Stimulated activated naive CD4-positive, alpha-beta T cell treated with Interleukin-2 at 50 U/mL for 16 hours (primary cell): ENCODE results near the gene TCF19.
"Not testable (repeated sequence)": the region's sequence is repeated elsewhere in the genome, so short reads cannot be mapped to it uniquely, and the experiment has no call there.

ENCODE experiments used
- DNase-seq: peaks from one replicate; lab custom pipeline; 2025; lab: John Stamatoyannopoulos, UW

The TCF19 gene

DNA sequence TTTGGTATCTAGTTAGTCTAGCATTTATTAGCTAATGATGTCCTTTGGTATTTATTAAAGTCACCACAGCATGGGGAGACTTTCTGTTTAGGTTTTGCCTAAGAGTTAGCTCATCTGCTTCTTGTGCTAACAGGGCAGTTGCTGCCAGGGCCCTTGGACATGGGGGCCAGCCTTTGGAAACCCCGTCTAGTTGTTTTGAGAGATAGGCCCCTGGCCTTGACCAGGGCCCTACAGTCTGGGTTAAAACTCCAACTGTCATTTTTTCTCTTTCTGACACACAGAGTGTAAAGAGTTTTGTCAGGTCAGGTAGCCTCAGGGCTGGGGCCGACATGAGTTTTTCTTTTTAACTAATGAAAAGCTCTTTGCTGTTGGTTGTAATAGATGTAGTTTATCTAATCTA lies 24.9 kb downstream of the TCF19 start:
- not testable (repeated sequence) for DNase-seq

DNA sequence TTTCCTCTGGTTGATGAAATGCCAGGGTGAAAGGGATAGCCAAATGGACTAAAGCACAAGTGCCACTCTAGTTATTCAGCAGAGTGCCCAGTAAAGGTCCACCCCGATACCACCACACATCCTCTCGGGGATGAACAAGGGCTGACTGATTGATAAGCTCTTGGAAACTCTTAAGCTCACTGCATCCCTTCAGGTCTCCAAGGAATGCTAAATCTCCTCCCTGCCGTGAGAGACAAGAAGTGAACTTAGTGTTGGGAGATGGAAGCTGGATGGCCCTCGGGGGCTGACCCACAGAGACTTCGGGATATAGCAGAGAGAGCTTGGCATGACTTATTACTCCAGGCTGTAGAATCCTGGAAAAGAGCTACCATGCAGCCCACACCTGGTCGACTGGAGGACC lies 25.5 kb downstream of the TCF19 start:
- not testable (repeated sequence) for DNase-seq

DNA sequence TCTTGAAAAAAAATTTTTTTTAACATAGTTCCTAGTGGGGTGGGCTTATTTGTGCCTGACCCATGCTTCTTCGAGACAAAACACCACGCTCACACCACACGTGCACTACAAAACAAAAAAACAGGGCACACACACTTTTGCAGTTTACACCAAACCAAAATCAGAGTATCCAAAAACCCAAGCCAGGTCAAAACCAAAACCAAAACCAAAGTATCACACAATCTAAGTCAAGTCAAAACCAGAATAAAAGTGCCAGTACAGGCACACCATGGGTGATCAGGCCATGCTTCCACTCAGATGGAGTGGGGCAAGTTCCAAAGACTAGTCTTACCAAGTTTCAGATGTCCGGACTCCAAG lies 27.3 kb downstream of the TCF19 start:
- DNase-seq = not testable (repeated sequence)

DNA sequence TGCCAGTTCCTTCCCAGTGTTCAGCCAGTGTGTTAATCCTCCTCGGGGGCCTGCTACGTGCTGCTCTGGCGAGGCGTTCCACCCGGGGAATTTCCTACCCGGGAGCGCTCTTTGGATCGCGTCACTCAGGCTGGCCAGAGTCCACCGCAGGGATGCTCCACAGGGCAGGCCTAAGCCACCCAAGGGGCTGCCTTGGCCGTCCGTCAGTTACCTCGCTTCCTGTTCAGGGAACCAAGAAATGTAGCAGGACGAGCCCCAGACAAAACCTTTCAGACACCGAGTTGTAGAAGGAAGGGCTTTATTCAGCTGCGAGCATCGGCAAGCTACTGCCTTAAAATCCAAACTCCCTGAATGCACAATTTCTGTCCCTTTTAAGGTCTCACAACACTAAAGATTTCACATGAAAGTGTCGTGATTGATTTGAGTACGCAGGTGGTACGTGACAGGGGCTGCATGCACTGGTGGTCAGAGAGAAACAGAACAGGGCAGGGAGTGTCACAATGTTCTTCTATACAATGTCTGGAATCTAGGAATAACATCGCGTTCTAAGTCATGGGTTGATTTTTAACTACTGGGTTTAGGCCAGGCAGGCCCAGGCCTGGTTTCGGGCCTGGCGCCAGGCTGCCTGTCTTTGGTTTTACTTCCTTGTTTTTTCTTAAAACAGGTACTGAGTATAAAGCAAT lies 27.8 kb downstream of the TCF19 start:
- DNase-seq = no peak

DNA sequence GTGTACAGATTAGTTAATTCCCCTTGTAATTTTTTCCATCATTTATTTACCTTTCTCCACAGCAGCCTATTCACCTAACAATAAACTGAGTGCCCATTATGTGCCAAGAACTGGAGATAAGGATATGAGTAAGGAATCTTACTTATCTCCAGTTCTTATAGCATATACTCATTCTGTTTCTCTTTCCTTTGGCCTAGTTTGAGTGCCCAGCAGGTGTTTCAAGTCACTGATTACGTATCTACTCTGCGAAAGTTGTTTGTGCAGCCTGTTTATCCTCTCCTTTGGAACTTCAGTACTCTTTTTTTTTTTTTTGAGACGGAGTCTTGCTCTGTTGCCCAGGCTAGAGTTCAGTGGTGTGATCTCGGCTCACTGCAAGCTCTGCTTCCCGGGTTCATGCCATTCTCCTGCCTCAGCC lies 29.4 kb downstream of the TCF19 start:
- DNase-seq = no peak

DNA sequence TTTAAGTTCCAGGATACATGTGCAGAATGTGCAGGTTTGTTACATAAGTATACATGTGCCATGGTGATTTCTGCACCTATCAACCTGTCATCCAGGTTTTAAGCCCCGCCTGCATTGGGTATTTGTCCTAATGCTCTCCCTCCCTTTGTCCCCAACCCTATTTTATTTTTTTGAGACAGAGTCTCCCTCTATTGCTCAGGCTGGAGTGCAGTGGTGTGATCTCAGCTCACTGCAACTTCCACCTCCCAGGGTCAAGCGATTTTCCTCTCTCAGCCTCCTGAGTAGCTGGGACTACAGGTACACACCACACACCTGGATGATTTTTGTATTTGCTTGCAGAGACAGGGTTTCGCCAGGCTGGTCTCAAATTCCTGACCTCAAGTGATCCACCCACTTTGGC lies 30.8 kb downstream of the TCF19 start:
- not testable (repeated sequence) for DNase-seq

DNA sequence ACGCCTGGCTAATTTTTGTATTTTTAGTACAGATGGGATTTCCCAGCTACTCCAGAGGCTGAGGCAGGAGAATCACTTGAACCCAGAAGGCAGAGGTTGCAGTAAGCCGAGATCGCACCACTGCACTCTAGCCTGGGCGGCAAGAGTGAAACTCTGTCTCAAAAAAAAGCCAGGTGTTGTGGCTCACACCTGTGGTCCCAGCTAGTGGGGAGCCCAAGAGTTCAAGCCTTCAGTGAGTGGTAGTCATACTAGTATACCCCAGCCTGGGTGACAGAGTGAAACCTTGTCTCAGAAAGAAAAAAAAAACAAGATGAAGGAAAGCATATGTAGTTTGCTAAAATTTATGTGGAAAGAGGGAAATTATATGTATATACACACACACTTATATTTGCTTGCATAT lies 32.1 kb downstream of the TCF19 start:
- DNase-seq = no peak

DNA sequence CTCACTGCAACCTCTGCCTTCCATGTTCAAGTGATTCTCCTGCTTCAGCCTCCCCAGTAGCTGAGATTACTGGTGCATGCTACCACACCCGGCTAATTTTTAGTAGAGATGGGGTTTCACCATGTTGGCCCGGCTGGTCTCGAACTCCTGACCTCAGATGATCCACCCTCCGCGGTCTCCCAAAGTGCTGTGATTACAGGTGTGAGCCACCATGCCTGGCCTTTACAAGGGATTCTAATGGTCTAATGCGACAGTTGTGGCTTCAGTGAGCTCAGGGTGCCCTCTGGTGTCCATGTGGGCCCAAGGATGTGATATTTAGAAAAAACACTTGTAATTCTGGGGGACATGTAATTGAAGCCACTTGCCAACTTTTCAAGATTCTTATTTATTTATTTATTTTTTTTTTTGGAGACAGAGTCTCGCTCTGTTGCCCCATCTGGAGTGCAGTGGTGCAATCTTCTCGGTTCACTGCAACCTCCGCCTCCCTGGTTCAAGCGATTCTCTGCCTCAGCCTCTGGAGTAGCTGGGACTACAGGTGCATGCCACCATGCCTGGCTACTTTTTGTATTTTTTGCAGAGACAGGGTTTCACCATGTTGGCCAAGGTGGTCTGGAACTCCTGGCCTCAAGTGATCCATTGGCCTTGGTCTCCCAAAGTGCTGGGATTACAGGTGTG lies 34.2 kb downstream of the TCF19 start:
- DNase-seq = peak; percentile 48

DNA sequence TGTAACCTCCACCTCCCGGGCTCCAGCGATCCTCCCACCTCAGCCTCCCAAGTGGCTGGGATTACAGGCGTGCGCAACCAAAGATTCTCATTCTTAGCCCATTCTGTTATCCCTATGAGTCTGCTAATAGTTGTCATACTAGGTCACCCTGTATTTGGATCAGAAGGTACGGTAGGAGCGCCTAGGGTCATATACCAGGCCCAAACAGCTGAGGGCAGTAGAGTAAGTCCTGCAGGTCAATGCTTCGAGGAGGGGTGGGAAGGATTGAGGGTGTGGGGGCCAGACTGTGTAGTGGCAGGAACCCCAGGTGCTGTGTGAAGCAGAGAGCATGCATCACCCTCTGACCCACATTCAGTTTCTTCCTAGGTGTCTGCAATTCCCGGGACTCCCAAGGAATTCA lies 34.8 kb downstream of the TCF19 start:
- DNase-seq = no peak

DNA sequence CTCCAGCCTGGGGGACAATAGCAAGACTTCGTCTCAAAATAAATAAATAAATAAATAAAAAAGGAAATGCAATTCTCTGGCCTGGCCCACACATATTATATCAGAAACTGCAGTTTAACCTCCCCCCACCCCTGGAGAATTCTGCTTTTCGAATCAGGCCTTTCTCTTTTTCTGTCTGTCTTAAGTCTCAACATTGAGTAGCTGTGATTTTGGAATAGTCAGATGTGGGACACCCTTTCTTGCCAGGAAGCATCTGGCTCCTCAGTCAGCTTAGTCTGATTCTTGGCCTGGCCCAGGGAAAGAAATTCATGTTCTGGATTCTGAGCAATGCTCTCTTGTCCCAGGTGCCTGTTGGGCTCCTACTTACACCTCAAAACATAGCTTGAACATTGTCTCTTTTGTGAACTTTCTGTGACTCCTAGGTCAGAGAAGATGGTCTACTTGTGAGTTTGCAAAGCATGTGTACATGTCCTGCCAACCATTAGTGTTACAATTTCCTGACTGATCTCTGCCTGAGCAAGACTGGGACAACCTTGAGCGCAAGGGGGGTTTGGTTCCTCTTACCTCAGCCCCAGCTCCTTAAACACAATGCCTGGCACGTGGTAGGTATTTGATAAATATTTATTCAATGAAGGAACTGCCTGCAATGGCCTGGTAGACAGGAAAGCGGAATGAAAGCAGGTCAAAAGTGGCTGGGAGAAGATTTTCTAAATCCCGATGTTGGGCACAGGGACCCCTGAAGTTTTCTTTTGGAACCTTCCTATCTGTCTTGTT lies 35.9 kb downstream of the TCF19 start:
- DNase-seq = no peak

DNA sequence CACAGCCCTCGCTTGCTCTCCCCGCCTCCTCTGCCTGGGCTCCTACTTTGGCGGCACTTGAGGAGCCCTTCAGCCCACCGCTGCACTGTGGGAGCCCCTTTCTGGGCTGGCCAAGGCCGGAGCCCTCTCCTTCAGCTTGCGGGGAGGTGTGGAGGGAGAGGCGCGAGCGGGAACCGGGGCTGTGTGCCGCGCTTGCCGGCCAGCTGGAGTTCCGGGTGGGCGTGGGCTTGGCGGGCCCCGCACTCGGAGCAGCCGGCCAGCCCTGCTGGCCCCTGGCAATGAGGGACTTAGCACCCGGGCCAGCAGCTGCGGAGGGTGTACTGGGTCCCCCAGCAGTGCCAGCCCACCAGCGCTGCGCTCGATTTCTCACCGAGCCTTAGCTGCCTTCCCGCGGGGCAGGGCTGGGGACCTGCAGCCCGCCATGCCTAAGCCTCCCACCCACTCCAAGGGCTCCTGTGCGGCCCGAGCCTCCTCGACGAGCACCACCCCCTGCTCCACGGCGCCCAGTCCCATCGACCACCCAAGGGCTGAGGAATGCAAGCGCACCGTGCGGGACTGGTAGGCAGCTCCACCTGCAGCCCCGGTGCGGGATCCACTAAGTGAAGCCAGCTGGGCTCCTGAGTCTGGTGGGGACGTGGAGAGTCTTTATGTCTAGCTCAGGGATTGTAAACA lies 37.1 kb downstream of the TCF19 start:
- DNase-seq = not testable (repeated sequence)

DNA sequence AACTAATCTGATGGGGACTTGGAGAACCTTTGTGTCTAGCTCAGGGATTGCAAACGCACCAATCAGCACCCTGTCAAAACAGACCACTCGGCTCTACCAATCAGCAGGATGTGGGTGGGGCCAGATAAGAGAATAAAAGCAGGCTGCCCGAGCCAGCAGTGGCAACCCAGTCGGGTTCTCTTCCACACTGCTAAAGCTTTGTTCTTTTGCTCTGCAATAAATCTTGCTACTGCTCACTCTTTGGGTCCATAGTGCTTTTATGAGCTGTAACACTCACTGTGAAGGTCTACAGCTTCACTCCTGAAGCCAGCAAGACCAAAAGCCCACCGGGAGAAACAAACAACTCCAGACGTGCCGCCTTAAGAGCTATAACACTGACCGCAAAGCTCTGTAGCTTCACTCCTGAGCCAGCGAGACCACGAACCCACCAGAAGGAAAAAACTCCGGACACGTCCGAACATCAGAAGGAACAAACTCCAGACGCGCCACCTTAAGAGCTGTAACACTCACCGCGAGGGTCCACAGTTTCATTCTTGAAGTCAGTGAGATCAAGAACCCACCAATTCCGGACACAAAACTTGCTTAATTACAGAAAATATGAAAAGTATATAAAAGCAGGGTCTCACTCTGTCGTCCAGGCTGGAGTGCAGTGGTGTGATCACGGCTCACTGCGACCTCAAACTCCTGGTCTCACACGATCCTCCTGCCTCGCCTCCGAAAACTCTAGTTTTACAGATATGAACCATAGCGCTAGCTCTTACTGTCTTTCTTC lies 38.0 kb downstream of the TCF19 start:
- not testable (repeated sequence) for DNase-seq

DNA sequence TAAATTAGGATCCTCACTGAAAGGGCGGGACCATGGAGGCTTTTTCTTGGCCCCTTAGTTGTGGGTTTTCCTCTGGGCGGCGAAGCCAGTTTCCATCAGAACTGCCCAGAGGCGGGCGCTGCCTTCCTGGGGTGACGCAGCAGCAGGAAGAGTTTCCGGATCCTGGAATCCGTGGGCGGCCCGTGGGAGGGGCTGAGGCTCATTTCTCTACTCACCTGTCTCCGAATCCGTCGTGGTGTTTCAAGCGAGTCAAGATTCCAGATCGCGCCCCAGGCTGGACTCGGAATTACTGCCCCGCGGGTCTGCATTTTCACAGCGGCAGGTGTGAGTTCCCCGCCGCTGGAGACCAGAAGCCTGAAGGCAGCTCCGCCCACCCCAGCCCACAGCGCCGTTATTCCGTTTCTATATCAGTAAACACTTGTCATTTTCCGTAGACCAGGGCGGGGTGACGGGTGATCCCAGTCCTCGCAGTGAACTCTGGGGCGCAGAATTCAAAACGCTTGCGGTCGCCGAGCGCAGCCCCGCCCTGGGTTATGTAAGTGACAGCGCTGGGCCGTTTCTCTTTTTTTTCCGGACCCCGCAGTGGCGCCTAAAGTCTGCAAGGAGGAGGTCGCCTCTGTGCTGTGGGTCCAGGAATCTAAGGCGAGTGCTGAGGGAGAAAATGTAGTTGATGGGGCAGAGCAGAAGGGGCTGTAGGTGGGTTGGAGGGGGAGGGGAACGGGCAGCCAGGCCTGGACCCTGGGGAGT lies 39.3 kb downstream of the TCF19 start:
- peak; percentile 95 for DNase-seq

DNA sequence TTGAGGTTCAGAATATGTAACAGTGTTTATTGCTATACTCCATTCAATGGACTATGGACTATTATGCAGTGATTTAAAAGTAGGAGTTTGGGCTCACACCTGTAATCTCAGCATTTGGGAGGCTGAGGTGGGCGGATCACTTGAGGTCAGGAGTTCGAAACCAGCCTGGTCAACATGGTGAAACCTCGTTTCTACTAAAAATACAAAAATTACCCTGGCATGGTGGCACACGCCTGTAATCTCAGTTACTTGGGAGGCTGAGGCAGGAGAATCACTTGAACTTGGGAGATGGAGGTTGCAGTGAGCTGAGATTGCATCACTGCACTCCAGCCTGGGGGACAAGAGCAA lies 40.7 kb downstream of the TCF19 start:
- DNase-seq = not testable (repeated sequence)

DNA sequence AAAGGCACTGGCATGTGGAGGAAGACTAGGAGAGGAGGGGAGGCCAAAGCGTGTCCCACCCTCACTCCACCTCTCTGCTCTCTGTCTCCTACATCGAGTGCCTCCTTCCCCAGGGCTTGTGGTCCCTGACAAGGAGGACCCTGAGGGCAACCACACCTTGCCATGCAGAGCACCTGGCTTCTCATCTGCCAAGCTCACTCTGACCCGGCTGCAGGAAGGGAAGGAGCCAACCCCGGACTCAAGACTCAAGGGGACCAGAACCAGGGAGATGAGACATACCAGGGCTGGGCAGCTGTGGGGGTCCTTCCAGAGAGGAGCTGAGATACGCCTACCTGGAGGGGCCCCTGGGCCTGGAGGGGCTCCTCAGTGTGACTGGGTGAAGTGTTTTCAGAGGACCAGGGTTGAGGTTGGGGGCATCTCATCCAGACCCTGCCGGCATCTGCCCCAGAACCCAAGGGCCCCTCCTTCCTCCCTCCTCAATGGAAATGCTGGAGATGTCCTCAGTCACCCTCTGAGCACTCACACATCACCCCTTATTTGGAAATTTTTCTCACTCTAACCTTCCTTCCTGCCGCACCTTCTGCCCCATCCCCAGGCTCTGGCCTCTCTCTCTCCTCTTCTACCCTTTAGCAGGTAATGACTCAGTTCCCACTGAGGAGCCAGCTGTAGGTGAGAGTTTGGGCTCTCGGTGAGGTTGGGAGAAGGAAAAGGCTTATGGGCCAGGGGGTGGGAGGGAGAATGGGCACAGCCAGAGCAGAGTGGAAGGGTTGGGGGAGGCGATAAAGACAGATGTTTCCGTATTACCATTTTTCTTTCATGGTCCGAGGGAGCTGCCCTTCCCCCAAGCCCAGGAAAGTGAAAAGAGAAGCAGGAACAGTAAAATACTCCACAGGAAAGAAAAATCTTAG lies 44.1 kb downstream of the TCF19 start:
- DNase-seq = no peak

DNA sequence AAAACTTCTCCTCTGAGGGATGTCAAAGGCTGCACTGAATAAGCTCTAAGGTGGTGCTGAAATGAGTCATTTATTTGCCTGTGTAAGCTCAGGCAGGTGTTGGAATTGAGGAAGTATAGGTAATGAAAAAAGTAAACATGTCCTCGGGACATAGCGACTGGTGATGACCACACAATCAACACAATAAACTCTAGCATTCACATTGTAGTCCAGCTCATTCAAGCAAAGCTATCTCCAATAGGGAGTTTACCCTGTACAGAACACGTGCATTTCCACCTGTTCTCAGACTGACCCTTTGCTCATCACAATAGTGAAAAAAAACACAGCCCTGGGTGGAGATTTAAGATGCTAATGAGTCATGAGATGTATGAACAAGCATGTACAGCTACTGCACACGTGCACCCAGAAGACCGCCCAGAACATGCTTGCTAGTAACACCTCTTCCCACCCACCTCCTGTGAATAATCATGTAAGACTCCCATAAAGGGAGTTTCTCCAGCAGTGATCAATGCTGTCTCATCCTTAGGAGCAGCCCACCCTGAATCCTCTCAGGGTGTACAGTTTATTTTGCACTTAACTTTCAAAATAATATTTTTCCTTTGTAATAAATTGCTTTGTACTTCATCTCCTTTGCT lies 45.1 kb downstream of the TCF19 start:
- DNase-seq = peak; percentile 69

DNA sequence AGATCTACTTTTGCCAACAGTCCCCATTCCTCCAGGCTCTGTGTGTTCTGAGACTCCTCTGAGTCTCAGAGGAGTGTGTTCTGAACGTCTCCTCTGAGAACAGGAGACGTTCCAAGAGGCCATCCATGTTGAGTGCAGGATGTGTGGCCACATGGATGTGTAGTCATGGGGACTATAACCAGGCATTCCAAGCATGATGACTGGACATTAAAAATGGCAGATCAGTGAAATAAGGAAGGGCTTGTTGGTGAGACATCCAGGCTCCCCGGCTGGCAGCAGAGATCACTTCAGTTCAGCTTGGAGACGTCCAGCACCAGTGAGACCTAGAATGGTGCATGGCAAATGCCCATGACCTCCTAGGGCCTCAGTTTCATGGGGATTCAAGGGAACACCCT lies 46.4 kb downstream of the TCF19 start:
- no peak for DNase-seq

DNA sequence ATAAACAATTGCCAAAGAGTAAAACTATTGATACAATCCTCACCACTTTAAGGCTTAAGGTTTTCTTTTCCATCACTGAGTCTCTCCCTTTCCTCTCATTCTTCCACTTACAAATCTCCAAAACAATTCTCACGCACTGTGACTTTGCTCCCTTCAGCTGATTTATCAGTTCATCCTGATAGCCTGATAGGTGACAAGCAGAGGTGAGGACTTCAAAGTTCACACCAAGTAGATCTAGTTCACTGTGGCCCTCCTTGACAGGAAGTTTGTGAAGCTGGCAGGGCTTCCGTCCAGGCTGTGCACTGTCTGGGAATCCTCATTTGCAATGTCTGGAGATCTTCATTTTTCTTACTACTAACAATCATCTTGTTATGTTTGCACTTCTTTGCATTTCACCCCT lies 47.2 kb downstream of the TCF19 start:
- DNase-seq = no peak

DNA sequence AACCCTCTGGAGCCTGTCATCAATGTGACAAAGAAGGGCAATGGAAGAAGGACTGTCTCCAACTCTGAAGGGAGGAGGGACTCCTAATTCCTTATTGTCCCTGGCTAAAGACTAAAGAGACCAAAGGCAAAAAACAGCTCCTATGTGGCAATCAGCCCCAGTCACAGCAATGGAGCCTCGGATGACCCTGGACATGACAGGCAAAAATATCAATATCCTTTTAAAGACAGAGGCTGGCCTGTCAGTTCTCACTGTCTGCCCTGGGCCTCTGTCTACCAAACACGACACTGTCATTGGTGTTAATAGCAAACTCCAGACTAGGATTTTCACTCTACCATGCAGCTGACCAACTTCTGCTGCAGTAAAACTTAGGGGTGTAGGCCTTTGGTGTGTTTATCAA lies 50.1 kb downstream of the TCF19 start:
- no peak for DNase-seq

DNA sequence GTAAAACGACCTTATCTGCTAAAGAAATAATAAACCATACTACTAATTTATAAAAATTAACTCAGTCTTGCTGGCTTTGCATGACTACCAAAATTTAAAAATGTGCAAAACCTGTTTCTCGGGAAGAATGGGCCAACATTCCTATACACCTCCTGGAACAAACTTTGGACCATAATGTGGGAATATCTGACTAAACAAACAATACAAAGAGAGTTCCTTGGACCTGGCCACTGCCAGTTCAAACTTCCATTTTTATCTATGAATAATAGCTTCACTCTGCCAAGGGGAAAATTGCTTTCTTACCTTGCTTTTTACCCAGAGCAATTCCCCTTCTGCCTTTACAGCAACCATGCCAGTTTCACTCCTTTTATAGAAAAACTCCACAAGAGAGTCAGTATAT lies 50.7 kb downstream of the TCF19 start:
- DNase-seq = no peak
